ENCODE data around the gene MUC13. TPM values are rescaled to one million over a fixed set of nuclear protein-coding genes. Genes with fewer than 3 reads are reported as not detected.

Gene MUC13
- total RNA-seq, 1 donor from 2014 or later, result not detected

DNA sequence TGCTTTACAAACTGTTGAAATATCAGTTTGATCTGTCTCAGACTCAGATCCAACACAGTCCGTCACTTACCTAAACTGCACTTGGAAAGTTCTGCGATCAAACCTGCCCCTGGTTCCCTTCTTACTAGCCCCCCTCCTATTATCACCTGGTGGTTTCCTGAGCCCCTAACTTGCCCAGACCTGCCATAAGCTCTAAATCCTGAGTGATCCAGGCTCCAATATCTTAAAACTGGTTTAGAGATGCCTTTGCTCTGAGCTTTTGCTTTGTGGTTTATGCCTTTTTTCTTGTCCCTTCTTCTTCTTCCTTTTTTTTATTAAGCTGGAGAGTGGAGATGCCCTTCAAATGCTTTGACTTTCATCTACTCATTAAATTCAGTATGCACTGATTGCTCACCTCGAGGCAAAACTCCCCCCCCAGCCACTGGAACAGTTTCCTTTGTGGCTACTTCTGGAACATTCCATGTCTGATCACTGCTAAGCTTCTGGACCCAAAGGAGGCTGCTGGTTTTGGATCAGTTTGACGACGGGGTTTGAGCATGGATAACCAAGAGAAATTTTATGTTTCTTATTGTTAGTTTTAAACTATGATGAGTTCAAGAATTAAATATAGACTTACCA is 43.9 kb downstream of the MUC13 start:
- Mint-ChIP-seq H3K27me3 (ENCODE audit: low read depth) (no peaks in the 10 kb centered on the region), H3K36me3 (ENCODE audit: low read depth) (no peaks in the 10 kb centered on the region), H3K4me1 (ENCODE audit: low read depth) (peaks cover 7% of the 10 kb centered on the region), H3K9me3 (ENCODE audit: low read depth) (no peaks in the 10 kb centered on the region), H3K4me3 (ENCODE audit: unreplicated experiment) (no peak overlapping the region), H3K27ac (ENCODE audit: unreplicated experiment) (no peak overlapping the region)
- no peak for DNase-seq (ENCODE audit: low spot score)
- TF ChIP-seq, protein P1, sequence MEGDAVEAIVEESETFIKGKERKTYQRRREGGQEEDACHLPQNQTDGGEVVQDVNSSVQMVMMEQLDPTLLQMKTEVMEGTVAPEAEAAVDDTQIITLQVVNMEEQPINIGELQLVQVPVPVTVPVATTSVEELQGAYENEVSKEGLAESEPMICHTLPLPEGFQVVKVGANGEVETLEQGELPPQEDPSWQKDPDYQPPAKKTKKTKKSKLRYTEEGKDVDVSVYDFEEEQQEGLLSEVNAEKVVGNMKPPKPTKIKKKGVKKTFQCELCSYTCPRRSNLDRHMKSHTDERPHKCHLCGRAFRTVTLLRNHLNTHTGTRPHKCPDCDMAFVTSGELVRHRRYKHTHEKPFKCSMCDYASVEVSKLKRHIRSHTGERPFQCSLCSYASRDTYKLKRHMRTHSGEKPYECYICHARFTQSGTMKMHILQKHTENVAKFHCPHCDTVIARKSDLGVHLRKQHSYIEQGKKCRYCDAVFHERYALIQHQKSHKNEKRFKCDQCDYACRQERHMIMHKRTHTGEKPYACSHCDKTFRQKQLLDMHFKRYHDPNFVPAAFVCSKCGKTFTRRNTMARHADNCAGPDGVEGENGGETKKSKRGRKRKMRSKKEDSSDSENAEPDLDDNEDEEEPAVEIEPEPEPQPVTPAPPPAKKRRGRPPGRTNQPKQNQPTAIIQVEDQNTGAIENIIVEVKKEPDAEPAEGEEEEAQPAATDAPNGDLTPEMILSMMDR (IDR thresholded peaks at IDR 0.05), result no peak

DNA sequence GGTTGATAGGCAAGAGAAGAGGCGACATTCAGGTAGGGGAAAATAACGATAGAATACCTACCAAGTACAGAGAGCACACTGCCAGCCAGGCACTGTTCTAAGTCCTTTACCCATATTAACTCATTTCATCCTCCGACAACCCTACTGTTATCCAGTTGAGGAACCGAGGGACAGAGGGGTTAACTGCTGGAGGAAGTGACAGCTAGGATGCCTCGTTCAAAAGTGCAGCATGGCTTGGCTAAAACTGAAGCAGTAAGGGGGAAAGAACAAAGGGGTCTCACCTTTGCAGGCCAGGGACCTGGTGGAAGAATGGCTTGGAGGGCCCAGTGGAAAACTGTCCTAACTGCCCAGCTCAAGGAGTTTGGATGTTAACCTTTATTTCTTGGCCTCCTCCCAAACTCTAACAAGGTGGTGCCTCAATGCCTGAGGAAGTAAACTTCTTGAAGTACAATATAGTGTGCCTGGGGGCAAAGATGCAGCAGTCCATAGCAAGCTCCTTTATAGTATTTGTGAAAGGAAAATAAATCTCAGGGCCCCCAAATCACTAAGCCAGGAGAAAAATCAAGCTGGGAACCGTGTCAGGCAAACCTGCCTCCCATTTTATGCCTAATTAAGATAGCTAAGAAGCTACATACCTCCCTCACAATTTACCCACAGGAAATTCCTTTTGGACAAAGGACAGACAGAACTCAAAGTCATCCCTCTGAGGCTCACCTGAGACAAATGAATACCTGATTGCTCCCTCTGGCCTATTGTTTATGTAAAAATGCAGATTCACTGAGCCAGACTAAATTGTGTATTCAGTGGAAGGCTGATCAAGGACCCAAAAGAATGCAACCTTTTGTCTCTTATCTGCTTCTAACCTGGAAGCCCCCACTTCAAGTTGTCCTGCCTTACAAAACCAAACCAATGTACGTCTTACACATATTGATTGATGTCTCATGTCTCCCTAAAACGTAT is 45.8 kb downstream of the MUC13 start:
- no peak overlapping the region for H3K27ac Mint-ChIP-seq (ENCODE audit: unreplicated experiment)
- TF ChIP-seq, protein P1 (IDR thresholded peaks at IDR 0.05), result no peak
- DNase-seq (ENCODE audit: low spot score), result no peak
- H3K27me3 Mint-ChIP-seq (ENCODE audit: low read depth), result no peaks in the 10 kb centered on the region
- peak overlapping the region; percentile 66 for H3K4me3 Mint-ChIP-seq (ENCODE audit: unreplicated experiment)
- no peaks in the 10 kb centered on the region for H3K9me3 Mint-ChIP-seq (ENCODE audit: low read depth)
- peaks cover 24% of the 10 kb centered on the region for H3K4me1 Mint-ChIP-seq (ENCODE audit: low read depth)
- no peaks in the 10 kb centered on the region for H3K36me3 Mint-ChIP-seq (ENCODE audit: low read depth)

DNA sequence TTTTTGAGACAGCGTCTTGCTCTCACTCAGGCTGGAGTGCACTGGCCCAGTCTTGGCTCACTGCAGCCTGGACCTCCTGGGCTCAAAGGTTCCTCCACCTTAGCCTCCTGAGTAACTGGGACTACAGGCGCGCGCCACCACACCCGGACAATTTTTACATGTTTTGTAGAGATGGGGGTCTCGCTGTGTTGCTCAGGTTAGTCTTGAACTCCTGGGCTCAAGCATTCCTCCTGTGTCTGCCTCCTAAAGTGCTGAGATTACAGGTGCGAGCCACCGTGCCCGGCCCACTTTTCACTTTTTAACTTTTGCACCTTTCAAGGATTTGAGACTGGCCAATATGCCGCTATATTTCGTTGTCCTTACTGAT is 46.6 kb downstream of the MUC13 start:
- Mint-ChIP-seq H3K4me3 (ENCODE audit: unreplicated experiment) (peak overlapping the region; percentile 66), H3K9me3 (ENCODE audit: low read depth) (no peaks in the 10 kb centered on the region), H3K36me3 (ENCODE audit: low read depth) (peaks cover 2% of the 10 kb centered on the region), H3K4me1 (ENCODE audit: low read depth) (peaks cover 33% of the 10 kb centered on the region), H3K27me3 (ENCODE audit: low read depth) (no peaks in the 10 kb centered on the region), H3K27ac (ENCODE audit: unreplicated experiment) (peak overlapping the region; percentile 12)
- no peak for DNase-seq (ENCODE audit: low spot score)
- TF ChIP-seq, protein P1 (IDR thresholded peaks at IDR 0.05), result no peak

DNA sequence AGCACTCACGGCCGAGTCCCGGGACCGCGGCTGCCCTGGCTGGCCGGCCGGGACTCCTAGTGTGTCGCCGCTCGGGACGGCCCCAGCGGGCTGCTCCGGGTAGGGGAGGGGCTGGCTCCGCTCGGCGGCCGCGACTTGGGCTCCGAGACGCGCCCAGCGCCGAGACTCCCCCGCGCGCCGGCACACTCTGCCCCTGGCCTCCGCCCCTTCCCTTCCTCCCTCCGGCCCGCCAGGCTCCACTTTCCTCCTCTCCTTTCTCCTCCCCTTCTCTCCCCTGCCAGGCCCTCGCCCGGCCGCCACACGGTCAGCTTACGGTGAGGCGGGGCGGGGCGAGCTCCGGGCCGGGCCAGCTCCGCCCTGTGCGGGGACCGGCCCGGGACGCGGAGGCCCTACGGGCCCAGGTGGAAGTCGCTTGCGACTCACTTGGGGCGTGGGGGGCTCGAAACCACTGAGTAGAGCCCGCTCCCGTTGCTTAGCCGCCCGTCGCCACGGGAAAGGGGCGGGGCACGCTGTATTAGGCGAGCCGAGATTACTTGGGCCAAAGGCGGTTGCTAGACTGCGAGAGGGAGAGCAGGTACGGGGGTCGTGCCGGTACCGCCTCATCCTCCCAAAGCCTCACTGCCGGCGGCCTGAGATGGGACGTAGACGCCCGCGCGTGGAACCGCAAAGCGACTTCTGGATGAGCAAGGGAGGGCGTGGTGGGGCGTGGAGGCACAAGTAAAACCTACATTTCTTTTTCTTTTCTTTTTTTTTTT is 47.2 kb downstream of the MUC13 start, which contains the start of gene ITGB5:
Gene ITGB5 (minus strand): TSS at position 189 of the 755 bp plus-strand sequence. CDS start 365 bp downstream, outside the sequence.
- Mint-ChIP-seq H3K27ac (ENCODE audit: unreplicated experiment) (peak within 1 kb of the TSS; percentile 89), H3K9me3 (ENCODE audit: low read depth) (no peaks in the 10 kb centered on the region), H3K4me3 (ENCODE audit: unreplicated experiment) (peak within 1 kb of the TSS; percentile 87), H3K36me3 (ENCODE audit: low read depth) (peaks cover 2% of the 10 kb centered on the region), H3K27me3 (ENCODE audit: low read depth) (no peaks in the 10 kb centered on the region), H3K4me1 (ENCODE audit: low read depth) (peaks cover 39% of the 10 kb centered on the region)
- TF ChIP-seq, protein P1 (IDR thresholded peaks at IDR 0.05), result peak; percentile 34
- DNase-seq (ENCODE audit: low spot score), result peak; percentile 95
